Inflammatory macrophage treated with lipopolysaccharide for 1 hour (primary cell): ENCODE measurements around the gene MYEOV.

Experiments
- DNase-seq, 2 donors: peaks; one replicate each; pipeline ENCODE4 v3.0.0-alpha.2; 2020 to 2022

MYEOV gene

GRCh38 chr11:69319255-69320106, 25.5 kb downstream of the MYEOV start:
- DNase-seq, result no peak

GRCh38 chr11:69320326-69320725, 26.4 kb downstream of the MYEOV start:
- DNase-seq, result no peak

- DNase-seq, result no peak
Measured at GRCh38 chr11:69320756-69321741, 27.1 kb downstream of the MYEOV start.

- no peak for DNase-seq
Measured at GRCh38 chr11:69321877-69322361, 28.0 kb downstream of the MYEOV start.

- DNase-seq, result no peak
Measured at GRCh38 chr11:69325446-69325845, 31.5 kb downstream of the MYEOV start.

GRCh38 chr11:69326622-69327219, 32.8 kb downstream of the MYEOV start:
- no peak for DNase-seq

GRCh38 chr11:69327741-69328191, 33.8 kb downstream of the MYEOV start:
- no peak for DNase-seq

GRCh38 chr11:69328231-69328630, 34.3 kb downstream of the MYEOV start:
- no peak for DNase-seq

- DNase-seq, result no peak
Measured at GRCh38 chr11:69329581-69329980, 35.6 kb downstream of the MYEOV start.

- DNase-seq, result no peak
Measured at GRCh38 chr11:69330330-69330729, 36.4 kb downstream of the MYEOV start.

- DNase-seq, result no peak
Measured at GRCh38 chr11:69333149-69333710, 39.3 kb downstream of the MYEOV start.

GRCh38 chr11:69333879-69334278, 39.9 kb downstream of the MYEOV start:
- peak in 1 of 2 donors; percentile 67 for DNase-seq

GRCh38 chr11:69335007-69335780, 41.2 kb downstream of the MYEOV start:
- DNase-seq, result no peak

GRCh38 chr11:69335781-69336405, 41.9 kb downstream of the MYEOV start:
- DNase-seq, result no peak

GRCh38 chr11:69337211-69337721, 43.3 kb downstream of the MYEOV start:
- peak; percentile 62 to 93 for DNase-seq

GRCh38 chr11:69339041-69339733, 45.2 kb downstream of the MYEOV start:
- no peak for DNase-seq

- DNase-seq, result peak; percentile 54 to 60
Measured at GRCh38 chr11:69339983-69340565, 46.1 kb downstream of the MYEOV start.

GRCh38 chr11:69342588-69343330, 48.8 kb downstream of the MYEOV start:
- no peak for DNase-seq
